ENCODE measurements around the gene SALL3. TPM values are rescaled to one million over a fixed set of nuclear protein-coding genes. Genes with fewer than 3 reads are reported as not detected.
"Not testable (repeated sequence)": the region's sequence is repeated elsewhere in the genome, so short reads cannot be mapped to it uniquely, and the experiment has no call there.

The SALL3 gene
- total RNA-seq, 1 donor = not detected

GRCh38 chr18:78937166-78937565 is 42.5 kb upstream of the SALL3 start:
- TF ChIP-seq CTCF (IDR thresholded peaks at IDR 0.05; ENCODE audit: insufficient read depth, low read length) = no peak
- no peak for DNase-seq (ENCODE audit: low read depth)
- H3K4me3 ChIP-seq (ENCODE audit: low read depth, low read length) = no peak overlapping the region

GRCh38 chr18:78939105-78939504 is 40.5 kb upstream of the SALL3 start:
- DNase-seq (ENCODE audit: low read depth) = no peak
- no peak for TF ChIP-seq CTCF (IDR thresholded peaks at IDR 0.05; ENCODE audit: insufficient read depth, low read length)

GRCh38 chr18:78939734-78940494 is 39.7 kb upstream of the SALL3 start:
- no peak for TF ChIP-seq CTCF (IDR thresholded peaks at IDR 0.05; ENCODE audit: insufficient read depth, low read length)
- DNase-seq (ENCODE audit: low read depth) = no peak
- H3K4me3 ChIP-seq (ENCODE audit: low read depth, low read length) = no peak overlapping the region

More at GRCh38 chr18:78939105-78939504, 40.5 kb upstream of the SALL3 start:
- no peak overlapping the region for H3K4me3 ChIP-seq (ENCODE audit: low read depth, low read length)

DNA sequence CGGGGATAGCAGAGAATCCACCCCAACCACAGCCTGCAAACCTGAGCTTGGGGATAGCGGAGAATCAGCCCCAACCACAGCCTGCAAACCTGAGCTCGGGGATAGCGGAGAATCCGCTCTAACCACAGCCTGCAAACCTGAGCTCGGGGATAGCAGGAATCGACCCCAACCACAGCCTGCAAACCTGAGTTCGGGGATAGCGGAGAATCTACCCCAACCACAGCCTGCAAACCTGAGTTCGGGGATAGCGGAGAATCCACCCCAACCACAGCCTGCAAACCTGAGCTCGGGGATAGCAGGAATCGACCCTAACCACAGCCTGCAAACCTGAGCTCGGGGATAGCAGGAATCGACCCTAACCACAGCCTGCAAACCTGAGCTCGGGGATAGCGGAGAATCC is 37.4 kb upstream of the SALL3 start:
- not testable (repeated sequence) for H3K4me3 ChIP-seq (ENCODE audit: low read depth, low read length); DNase-seq (ENCODE audit: low read depth)

GRCh38 chr18:78945628-78946027 is 34.0 kb upstream of the SALL3 start:
- no peak for DNase-seq (ENCODE audit: low read depth)
- H3K4me3 ChIP-seq (ENCODE audit: low read depth, low read length) = no peak overlapping the region
- no peak for TF ChIP-seq CTCF (IDR thresholded peaks at IDR 0.05; ENCODE audit: insufficient read depth, low read length)

- no peak for TF ChIP-seq CTCF (IDR thresholded peaks at IDR 0.05; ENCODE audit: insufficient read depth, low read length)
- no peak overlapping the region for H3K4me3 ChIP-seq (ENCODE audit: low read depth, low read length)
- no peak for DNase-seq (ENCODE audit: low read depth)
These were observed 32.3 kb upstream of the SALL3 start for GRCh38 chr18:78947291-78947690.

GRCh38 chr18:78948221-78948620 is 31.4 kb upstream of the SALL3 start:
- H3K4me3 ChIP-seq (ENCODE audit: low read depth, low read length) = no peak overlapping the region
- no peak for TF ChIP-seq CTCF (IDR thresholded peaks at IDR 0.05; ENCODE audit: insufficient read depth, low read length)
- DNase-seq (ENCODE audit: low read depth) = no peak

Data from fibroblast of the aortic adventitia (primary cell).